GM23338 (cell line): Measurements from ENCODE around the gene ANTXR1. TPM values are rescaled to one million over a fixed set of nuclear protein-coding genes. Genes with fewer than 3 reads are reported as not detected.

ENCODE experiments used
- ATAC-seq: fragments of 200-7000 bp; cut with Tn5 transposase; 3 replicates; pipeline ENCODE4 v1.9.1; 2020
- DNase-seq: peaks from one replicate; pipeline ENCODE4 v3.0.0-alpha.2; 2015; ENCODE audit warnings: low spot score
- H2AFZ ChIP-seq: fragments of 200-600 bp; sonication (generic); 2 replicates; pipeline ENCODE4 v1.8.0; 2016; ENCODE audit warnings: antibody characterized with exemption, mild to moderate bottlenecking, moderate library complexity
- H3F3A ChIP-seq: fragments of 200-600 bp; sonication (generic); replicated peaks from 2 replicates; pipeline ENCODE4 v1.8.0; 2017; ENCODE audit warnings: antibody characterized with exemption, mixed run types, low read depth
- H3K27ac ChIP-seq: fragments of 200-600 bp; sonication (generic); 2 replicates; pipeline ENCODE4 v1.6.1; 2016; ENCODE audit warnings: low read depth
- H3K27me3 ChIP-seq: fragments of 200-600 bp; sonication (generic); 2 replicates; pipeline ENCODE4 v1.8.0; 2016; ENCODE audit warnings: mild to moderate bottlenecking, mixed run types, moderate library complexity; ENCODE audit not compliant: insufficient read depth
- H3K36me3 ChIP-seq: fragments of 200-600 bp; sonication (generic); 2 replicates; pipeline ENCODE4 v1.8.0; 2016; ENCODE audit warnings: mild to moderate bottlenecking; ENCODE audit not compliant: insufficient read depth
- H3K4me1 ChIP-seq: fragments of 200-600 bp; sonication (generic); 2 replicates; pipeline ENCODE4 v1.8.0; 2016; ENCODE audit warnings: mild to moderate bottlenecking, moderate library complexity; ENCODE audit not compliant: insufficient read depth
- H3K4me2 ChIP-seq: fragments of 200-600 bp; sonication (generic); 2 replicates; pipeline ENCODE4 v1.7.1; 2017; ENCODE audit warnings: mixed run types
- H3K4me3 ChIP-seq: fragments of 200-600 bp; sonication (generic); 2 replicates; pipeline ENCODE4 v1.6.1; 2016; ENCODE audit warnings: mixed run types
- H3K79me2 ChIP-seq: fragments of 200-600 bp; sonication (generic); replicated peaks from 2 replicates; pipeline ENCODE4 v1.8.0; 2017; ENCODE audit warnings: mild to moderate bottlenecking; ENCODE audit not compliant: insufficient read depth
- H3K9me2 ChIP-seq: fragments of 200-600 bp; sonication (generic); 2 replicates; pipeline ENCODE4 v1.8.0; 2017; ENCODE audit not compliant: insufficient read depth
- H4K20me1 ChIP-seq: fragments of 200-600 bp; sonication (generic); replicated peaks from 2 replicates; pipeline ENCODE4 v1.8.0; 2017; ENCODE audit warnings: mild to moderate bottlenecking; ENCODE audit not compliant: insufficient read depth
- H3K27ac Mint-ChIP-seq: 2 replicates; pipeline ENCODE4 v1.8.0; 2020; ENCODE audit warnings: inconsistent platforms, mild to moderate bottlenecking, moderate library complexity, mixed read lengths
- H3K27me3 Mint-ChIP-seq: 3 replicates; pipeline ENCODE4 v1.8.0; 2022; ENCODE audit warnings: low read depth, mild to moderate bottlenecking, moderate library complexity, mixed read lengths, inconsistent platforms; ENCODE audit not compliant: insufficient read depth, poor library complexity
- H3K36me3 Mint-ChIP-seq: 3 replicates; pipeline ENCODE4 v1.8.0; 2021; ENCODE audit warnings: low read depth, mild to moderate bottlenecking, inconsistent platforms, moderate library complexity, mixed read lengths
- H3K4me1 Mint-ChIP-seq: 3 replicates; pipeline ENCODE4 v1.8.0; 2020; ENCODE audit warnings: mild to moderate bottlenecking, inconsistent platforms, mixed read lengths
- H3K4me3 Mint-ChIP-seq: 3 replicates; pipeline ENCODE4 v1.8.0; 2021; ENCODE audit warnings: moderate library complexity, mild to moderate bottlenecking, inconsistent platforms, mixed read lengths
- H3K9me3 Mint-ChIP-seq: 3 replicates; pipeline ENCODE4 v1.8.0; 2020; ENCODE audit warnings: moderate library complexity, mild to moderate bottlenecking, inconsistent platforms, mixed read lengths
- CREB1 ChIP-seq: fragments of 250-450 bp; sonication (Bioruptor Pico); IDR thresholded peaks from 2 replicates; pipeline ENCODE4 v1.5.0; 2020; ENCODE audit warnings: low read depth, mild to moderate bottlenecking, moderate library complexity
- CTCF ChIP-seq, 2 experiments: fragments of 200-600 bp in 1 of 2; sonication (generic) in 1 of 2; conservative IDR thresholded peaks; 2 replicates each; pipeline versions ENCODE4 v1.5.1 to v1.6.1; 2016 to 2017; ENCODE audit warnings: antibody characterized with exemption in 2 of 2, low read depth in 2 of 2, mild to moderate bottlenecking in 2 of 2, moderate library complexity in 1 of 2
- ETS1 ChIP-seq: IDR thresholded peaks from 2 replicates; pipeline ENCODE4 v1.6.1; 2016; ENCODE audit warnings: antibody characterized with exemption
- EZH2phosphoT487 ChIP-seq: fragments of 200-600 bp; sonication (generic); IDR thresholded peaks from one replicate; pipeline ENCODE4 v1.8.1; 2018; ENCODE audit warnings: antibody characterized with exemption; ENCODE audit not compliant: unreplicated experiment
- REST ChIP-seq: IDR thresholded peaks from one replicate; pipeline ENCODE4 v1.6.1; 2018; ENCODE audit warnings: antibody characterized with exemption; ENCODE audit not compliant: unreplicated experiment
- STAT1 ChIP-seq: IDR thresholded peaks from one replicate; pipeline ENCODE4 v1.6.1; 2016; ENCODE audit warnings: antibody characterized with exemption; ENCODE audit not compliant: unreplicated experiment
- ZNF114 ChIP-seq: fragments of 250-450 bp; sonication (Bioruptor Pico); IDR thresholded peaks from 2 replicates; pipeline ENCODE4 v1.5.0; 2020; ENCODE audit warnings: mild to moderate bottlenecking, moderate library complexity
- ZNF331 ChIP-seq: fragments of 250-450 bp; sonication (Bioruptor Pico); IDR thresholded peaks from 2 replicates; pipeline ENCODE4 v1.5.0; 2020; ENCODE audit warnings: low read depth, mild to moderate bottlenecking, moderate library complexity
- ZNF462 ChIP-seq: fragments of 250-450 bp; sonication (Bioruptor Pico); IDR thresholded peaks from 2 replicates; pipeline ENCODE4 v1.5.0; 2020; ENCODE audit warnings: mild to moderate bottlenecking, moderate library complexity
- polyA plus RNA-seq: library from polyadenylated mRNA; unstranded; fragments of >200 nt; fragmentation: Nextera tagmentation; extraction: Ambion mirVana; gene quantifications from 2 replicates; pipeline ENCODE4 v1.2.1, GENCODE V29; 2016
- total RNA-seq: library from RNA; depleted of rRNA; stranded (reverse); fragments of >200 nt; shearing (Covaris generic); gene quantifications from 2 replicates; pipeline ENCODE4 v1.2.3, GENCODE V29; 2014

ANTXR1 gene
- total and polyA plus RNA-seq, 2 experiments from 2014 or later, result 16.1 to 23.1 TPM

GRCh38 chr2:68993660-68994059 is 19.3 kb upstream of the ANTXR1 start:
- Histone ChIP-seq H3K27me3 (no peaks in the 10 kb centered on the region), H3K4me3 (no peak overlapping the region), H3K79me2 (no peaks in the 10 kb centered on the region), H3K27ac (no peak overlapping the region), H3K9me2 (no peaks in the 10 kb centered on the region), H3K36me3 (no peaks in the 10 kb centered on the region), H3F3A (no peaks in the 10 kb centered on the region), H3K4me2 (no peak overlapping the region), H2AFZ (no peak overlapping the region), H3K4me1 (no peaks in the 10 kb centered on the region), H4K20me1 (no peaks in the 10 kb centered on the region)
- DNase-seq (no peak), ATAC-seq (no peak)
- H3K4me3 Mint-ChIP-seq, result no peak overlapping the region
- H3K27ac Mint-ChIP-seq, result no peak overlapping the region
- TF ChIP-seq ETS1 (no peak), ZNF331 (CRISPR knock-in tag) (no peak), REST (no peak), CTCF (conservative IDR thresholded peaks at IDR 0.05; ENCODE audit: low read depth in 2 of 2) (no peak), EZH2phosphoT487 (no peak), STAT1 (no peak), ZNF114 (CRISPR knock-in tag) (no peak), CREB1 (CRISPR knock-in tag) (no peak)
- H3K27me3 Mint-ChIP-seq, result peaks cover 2% of the 10 kb centered on the region
- no peaks in the 10 kb centered on the region; the same call in 2 of the 3 replicates for H3K4me1 Mint-ChIP-seq
- no peaks in the 10 kb centered on the region for H3K36me3 Mint-ChIP-seq
- H3K9me3 Mint-ChIP-seq, result no peaks in the 10 kb centered on the region

GRCh38 chr2:68994864-68995263 is 18.1 kb upstream of the ANTXR1 start:
- ATAC-seq (no peak), DNase-seq (no peak)
- no peaks in the 10 kb centered on the region for H3K9me3 Mint-ChIP-seq
- H3K79me2 ChIP-seq, result no peaks in the 10 kb centered on the region
- H3K36me3 ChIP-seq, result no peaks in the 10 kb centered on the region
- no peaks in the 10 kb centered on the region for H3K36me3 Mint-ChIP-seq
- H3K27me3 ChIP-seq, result no peaks in the 10 kb centered on the region
- H4K20me1 ChIP-seq, result no peaks in the 10 kb centered on the region
- H3K27me3 Mint-ChIP-seq, result peaks cover 2% of the 10 kb centered on the region
- H3K4me2 ChIP-seq, result no peak overlapping the region
- no peak overlapping the region for H3K4me3 Mint-ChIP-seq
- H3F3A ChIP-seq, result no peaks in the 10 kb centered on the region
- H3K9me2 ChIP-seq, result no peaks in the 10 kb centered on the region
- no peaks in the 10 kb centered on the region for H3K4me1 ChIP-seq
- H3K4me3 ChIP-seq, result no peak overlapping the region
- H3K27ac ChIP-seq, result no peak overlapping the region
- no peak overlapping the region for H3K27ac Mint-ChIP-seq
- no peaks in the 10 kb centered on the region; the same call in 2 of the 3 replicates for H3K4me1 Mint-ChIP-seq
- H2AFZ ChIP-seq, result no peak overlapping the region
- no peak for TF ChIP-seq ZNF331 (CRISPR knock-in tag)
- TF ChIP-seq ZNF462 (CRISPR knock-in tag), result no peak
